Measurements from ENCODE around the gene CCDC190. TPM values are rescaled to one million over a fixed set of nuclear protein-coding genes. Genes with fewer than 3 reads are reported as not detected.

The CCDC190 gene
- total RNA-seq, 1 donor from 2014 or later, result 0.62 TPM

Other genes starting within 250 kb of the CCDC190 start
- 26.1 TPM for gene DDR2, start 228.7 kb downstream of the CCDC190 start, total RNA-seq
- 2.6 TPM for gene HSD17B7, start 70.5 kb downstream of the CCDC190 start, total RNA-seq
- 0.52 TPM for gene RGS4, start 208.2 kb upstream of the CCDC190 start, total RNA-seq

Data from left ventricle myocardium superior (tissue), 1 donor.